WTC11 (cell line): ENCODE measurements around the gene SBF2. TPM values are rescaled to one million over a fixed set of nuclear protein-coding genes. Genes with fewer than 3 reads are reported as not detected.

Experiments
- ATAC-seq: fragments of 200-7000 bp; cut with Tn5 transposase; 2 replicates; pipeline ENCODE4 v1.10.0; 2021; ENCODE audit warnings: mild to moderate bottlenecking, moderate library complexity
- CTCF ChIA-PET: fragments of 300-600 bp; sonication (Branson Sonifier 250); formaldehyde crosslinking; loops from one replicate; lab custom pipeline; 2021; ENCODE audit warnings: antibody characterized with exemption; lab: Charles Lee
- POLR2A ChIA-PET: fragments of 350-600 bp; sonication (Branson Sonifier 250); formaldehyde crosslinking; loops from one replicate; lab custom pipeline; 2021; ENCODE audit warnings: antibody characterized with exemption; lab: Charles Lee
- DNase-seq: peaks from one replicate; pipeline ENCODE4 v3.0.0; 2021; ENCODE audit warnings: low spot score
- H3K27ac Mint-ChIP-seq: 2 replicates; pipeline ENCODE4 v1.8.0; 2021; ENCODE audit warnings: mixed read lengths
- H3K27me3 Mint-ChIP-seq: 2 replicates; pipeline ENCODE4 v1.8.0; 2021; ENCODE audit warnings: low read depth, mild to moderate bottlenecking, moderate library complexity, mixed read lengths
- H3K36me3 Mint-ChIP-seq: 2 replicates; pipeline ENCODE4 v1.8.0; 2021; ENCODE audit warnings: mixed read lengths
- H3K4me1 Mint-ChIP-seq: 2 replicates; pipeline ENCODE4 v1.8.0; 2022; ENCODE audit warnings: mixed read lengths
- H3K4me3 Mint-ChIP-seq: 2 replicates; pipeline ENCODE4 v1.8.0; 2021; ENCODE audit warnings: mild to moderate bottlenecking, moderate library complexity, mixed read lengths
- H3K9me3 Mint-ChIP-seq: 2 replicates; pipeline ENCODE4 v1.8.0; 2021; ENCODE audit warnings: mixed read lengths
- CDX4 ChIP-seq: fragments of 250-450 bp; sonication (Bioruptor Pico); IDR thresholded peaks from 2 replicates; pipeline ENCODE4 v1.9.0; 2021; ENCODE audit warnings: moderate library complexity, mild to moderate bottlenecking, inconsistent platforms, borderline replicate concordance
- CREB1 ChIP-seq: sonication (generic); formaldehyde crosslinking; IDR thresholded peaks from 2 replicates; pipeline ENCODE4 v1.8.0; 2023; ENCODE audit warnings: mild to moderate bottlenecking, missing genetic modification reagents
- CTCF ChIP-seq: fragments of 200-600 bp; IDR thresholded peaks from 2 replicates; pipeline ENCODE4 v1.8.0; 2022; ENCODE audit warnings: antibody characterized with exemption
- FOXJ3 ChIP-seq: sonication (generic); formaldehyde crosslinking; IDR thresholded peaks from 2 replicates; pipeline ENCODE4 v1.9.0; 2021; ENCODE audit warnings: missing genetic modification reagents, mild to moderate bottlenecking, borderline replicate concordance
- GABPB1 ChIP-seq: sonication (generic); formaldehyde crosslinking; IDR thresholded peaks from 2 replicates; pipeline ENCODE4 v1.8.1; 2023; ENCODE audit warnings: mild to moderate bottlenecking, missing genetic modification reagents
- HMGXB4 ChIP-seq: sonication (generic); formaldehyde crosslinking; IDR thresholded peaks from 2 replicates; pipeline ENCODE4 v1.8.1; 2023; ENCODE audit warnings: mild to moderate bottlenecking, moderate library complexity, missing genetic modification reagents
- IRF1 ChIP-seq: sonication (generic); formaldehyde crosslinking; IDR thresholded peaks from 2 replicates; pipeline ENCODE4 v1.8.0; 2023; ENCODE audit warnings: missing genetic modification reagents
- JUN ChIP-seq: sonication (generic); formaldehyde crosslinking; IDR thresholded peaks from 2 replicates; pipeline ENCODE4 v1.8.0; 2023; ENCODE audit warnings: mild to moderate bottlenecking, missing genetic modification reagents
- MXD4 ChIP-seq: fragments of 250-450 bp; sonication (Bioruptor Pico); IDR thresholded peaks from 2 replicates; pipeline ENCODE4 v1.8.0; 2021; ENCODE audit warnings: mild to moderate bottlenecking, moderate library complexity, borderline replicate concordance
- NR1H2 ChIP-seq: sonication (generic); formaldehyde crosslinking; IDR thresholded peaks from 2 replicates; pipeline ENCODE4 v1.9.0; 2021; ENCODE audit warnings: mild to moderate bottlenecking, moderate library complexity, missing genetic modification reagents
- NR3C1 ChIP-seq: sonication (generic); formaldehyde crosslinking; conservative IDR thresholded peaks from 2 replicates; pipeline ENCODE4 v1.8.1; 2023; ENCODE audit warnings: low read depth, mild to moderate bottlenecking, missing genetic modification reagents
- SOX15 ChIP-seq: fragments of 250-450 bp; sonication (Bioruptor Pico); IDR thresholded peaks from 2 replicates; pipeline ENCODE4 v1.9.0; 2021; ENCODE audit warnings: mild to moderate bottlenecking
- TP53 ChIP-seq: sonication (generic); formaldehyde crosslinking; IDR thresholded peaks from 2 replicates; pipeline ENCODE4 v1.8.1; 2023; ENCODE audit warnings: mild to moderate bottlenecking, missing genetic modification reagents
- USF1 ChIP-seq: sonication (generic); formaldehyde crosslinking; IDR thresholded peaks from 2 replicates; pipeline ENCODE4 v1.8.0; 2022; ENCODE audit warnings: mild to moderate bottlenecking, missing genetic modification reagents
- USF2 ChIP-seq: sonication (generic); formaldehyde crosslinking; IDR thresholded peaks from 2 replicates; pipeline ENCODE4 v1.8.1; 2023; ENCODE audit warnings: mild to moderate bottlenecking, missing genetic modification reagents, moderate library complexity
- ZMAT4 ChIP-seq: fragments of 250-450 bp; sonication (Bioruptor Pico); IDR thresholded peaks from 2 replicates; pipeline ENCODE4 v1.9.0; 2021; ENCODE audit warnings: mild to moderate bottlenecking
- ZNF317 ChIP-seq: sonication (generic); formaldehyde crosslinking; IDR thresholded peaks from 2 replicates; pipeline ENCODE4 v1.8.1; 2023; ENCODE audit warnings: low read depth, mild to moderate bottlenecking, moderate library complexity, missing genetic modification reagents, borderline replicate concordance
- ZNF423 ChIP-seq: fragments of 250-450 bp; sonication (Bioruptor Pico); IDR thresholded peaks from 2 replicates; pipeline ENCODE4 v2.1.2; 2022; ENCODE audit warnings: mild to moderate bottlenecking, moderate library complexity
- total RNA-seq: library from RNA; stranded (reverse); gene quantifications from 3 replicates; pipeline ENCODE4 v1.2.3, GENCODE V29; 2021

SBF2 gene
- total RNA-seq, 1 experiment from 2014 or later, result 47.6 TPM

- no peak for DNase-seq
- Mint-ChIP-seq H3K9me3 (peaks cover 7% of the 10 kb centered on the region), H3K27ac (peak overlapping the region; percentile 47; the same call in 1 of the 2 replicates), H3K4me3 (no peak overlapping the region), H3K27me3 (no peaks in the 10 kb centered on the region; the same call in 1 of the 2 replicates), H3K4me1 (peaks cover 66% of the 10 kb centered on the region)
- ChIA-PET POLR2A (interaction anchor here (0.7 kb wide), 1 partner anchor 16 kb away, joined by 4 read pairs; no protein-coding TSS in a partner anchor), CTCF (interaction anchor here (1.3 to 2.1 kb wide), 3 partner anchors 14 to 29 kb away, joined by 3 to 5 read pairs (median 5); no protein-coding TSS in a partner anchor)
- ATAC-seq, result no peak
- TF ChIP-seq CREB1 (no peak), HMGXB4 (CRISPR knock-in tag) (no peak), NR1H2 (CRISPR knock-in tag) (no peak), USF1 (CRISPR knock-in tag) (no peak), SOX15 (no peak), CDX4 (no peak)
- TF ChIP-seq, all 79 proteins: peak for 0
- H3K36me3 Mint-ChIP-seq, result no peaks in the 10 kb centered on the region; the same call in 1 of the 2 replicates
Measured at GRCh38 chr11:10322401-10322800, 28.4 kb upstream of the SBF2 start.

GRCh38 chr11:10320736-10321465, 26.9 kb upstream of the SBF2 start:
- H3K36me3 Mint-ChIP-seq, result no peaks in the 10 kb centered on the region; the same call in 1 of the 2 replicates
- no peaks in the 10 kb centered on the region; the same call in 1 of the 2 replicates for H3K27me3 Mint-ChIP-seq
- ChIA-PET POLR2A (interaction anchor here (0.8 kb wide), 1 partner anchor 17 kb away, joined by 3 read pairs; no protein-coding TSS in a partner anchor), CTCF (interaction anchor here (1.3 to 2.1 kb wide), 2 partner anchors 14 to 17 kb away, joined by 3 to 5 read pairs; no protein-coding TSS in a partner anchor)
- no peak overlapping the region for H3K4me3 Mint-ChIP-seq
- H3K27ac Mint-ChIP-seq, result no peak overlapping the region
- peaks cover 64% of the 10 kb centered on the region for H3K4me1 Mint-ChIP-seq
- no peak for ATAC-seq
- no peak for DNase-seq
- peaks cover 6% of the 10 kb centered on the region for H3K9me3 Mint-ChIP-seq
- TF ChIP-seq NR3C1 (CRISPR knock-in tag) (no peak), MXD4 (CRISPR knock-in tag) (no peak), ZNF317 (CRISPR knock-in tag) (no peak), ZNF423 (CRISPR knock-in tag) (no peak), JUN (CRISPR knock-in tag) (no peak), USF2 (CRISPR knock-in tag) (no peak), IRF1 (CRISPR knock-in tag) (no peak), TP53 (CRISPR knock-in tag) (no peak), CDX4 (no peak), ZMAT4 (CRISPR knock-in tag) (no peak), GABPB1 (CRISPR knock-in tag) (no peak), CTCF (no peak), FOXJ3 (CRISPR knock-in tag) (no peak)
